NCI-H774 (cell line): Measurements from ENCODE around the gene ZNF580.

ENCODE experiments used
- DNase-seq: peaks from one replicate; lab custom pipeline; 2025; lab: John Stamatoyannopoulos, UW

ZNF580 gene

DNA sequence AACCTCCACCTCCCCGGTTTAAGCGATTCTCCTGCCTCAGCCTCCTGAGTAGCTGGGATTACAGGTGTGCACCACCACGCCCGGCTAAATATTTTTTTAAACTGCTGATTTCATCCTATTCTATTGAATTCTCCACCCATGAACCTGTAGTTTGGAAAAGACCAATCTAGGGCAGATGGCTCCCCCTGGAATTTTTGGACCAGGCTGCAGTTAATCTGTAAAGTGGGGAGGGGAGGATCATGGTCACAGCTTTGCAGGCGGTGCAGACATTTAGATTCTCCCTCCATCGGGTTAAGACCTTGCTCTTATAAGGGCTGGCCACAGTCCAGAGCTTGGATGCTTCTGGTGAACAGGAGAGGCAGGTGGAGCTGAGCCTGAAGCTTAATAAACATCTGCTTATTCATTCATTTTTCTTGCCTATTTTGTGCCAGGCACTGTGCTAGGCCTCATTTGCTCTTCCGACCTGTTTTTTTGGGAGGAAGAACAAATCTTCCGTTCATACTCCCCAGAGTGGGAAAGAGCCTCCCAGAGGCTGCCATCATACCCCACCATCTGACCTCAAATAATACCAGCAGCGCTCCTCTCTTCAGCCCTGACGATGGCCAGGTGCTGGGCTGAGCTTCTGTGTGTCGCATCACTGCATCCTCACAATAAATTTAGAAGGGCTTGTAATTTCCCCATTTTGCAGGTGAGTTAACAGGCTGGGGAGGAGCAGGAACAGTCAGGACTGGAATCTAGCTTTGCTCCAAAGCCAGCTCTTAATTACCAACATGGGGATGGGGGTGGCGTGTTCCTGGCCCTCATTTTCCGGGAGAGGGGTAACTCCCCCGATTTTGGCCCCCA is 6.3 kb downstream of the ZNF580 start:
- DNase-seq, result no peak

DNA sequence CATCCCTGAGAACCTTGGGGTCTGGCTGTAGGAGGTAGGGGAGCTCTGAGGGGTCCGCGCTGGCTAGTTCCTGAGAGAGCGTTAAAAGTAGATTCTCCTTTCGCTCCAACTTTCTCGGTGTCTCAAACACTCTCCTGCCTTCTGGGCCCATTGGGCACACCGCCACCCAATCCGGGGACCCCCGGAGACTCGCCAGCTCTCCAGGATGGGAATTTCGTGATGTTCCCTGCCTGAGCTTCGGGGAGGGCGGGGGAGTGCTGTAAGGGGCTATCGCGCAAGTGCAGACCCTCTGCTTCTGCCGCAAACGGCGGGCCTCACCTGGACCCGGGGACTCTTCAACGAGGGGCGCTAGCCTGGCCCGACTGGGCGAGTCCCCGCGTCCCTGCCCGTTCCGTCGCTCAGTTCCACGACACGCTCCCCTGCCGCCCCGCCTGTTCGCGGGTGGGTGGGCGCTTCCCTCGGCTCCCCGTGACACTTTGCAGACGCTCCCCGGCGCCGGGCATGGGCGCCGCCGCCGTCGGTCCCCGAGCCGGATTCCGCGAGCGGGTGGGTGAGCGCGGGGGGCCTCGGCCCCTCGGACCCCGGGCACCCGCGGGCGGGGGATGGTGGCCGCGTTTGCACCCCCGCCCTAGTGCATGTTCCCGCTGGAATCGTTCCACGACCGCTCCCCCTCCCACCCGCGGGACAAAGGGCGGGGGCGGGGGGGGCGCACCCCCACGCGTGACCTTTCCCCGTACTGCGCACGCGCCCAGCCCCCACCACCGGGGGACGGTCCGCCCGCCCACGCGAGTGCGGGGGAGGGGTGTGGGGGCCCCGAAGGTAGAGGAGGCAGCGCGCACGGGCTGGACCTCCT is 7.2 kb downstream of the ZNF580 start, which contains the start of gene CCDC106:
CCDC106 (plus strand) TSS at position 481 of the 853 bp plus-strand sequence. CDS start 835 bp downstream, outside the sequence.
- no peak for DNase-seq

DNA sequence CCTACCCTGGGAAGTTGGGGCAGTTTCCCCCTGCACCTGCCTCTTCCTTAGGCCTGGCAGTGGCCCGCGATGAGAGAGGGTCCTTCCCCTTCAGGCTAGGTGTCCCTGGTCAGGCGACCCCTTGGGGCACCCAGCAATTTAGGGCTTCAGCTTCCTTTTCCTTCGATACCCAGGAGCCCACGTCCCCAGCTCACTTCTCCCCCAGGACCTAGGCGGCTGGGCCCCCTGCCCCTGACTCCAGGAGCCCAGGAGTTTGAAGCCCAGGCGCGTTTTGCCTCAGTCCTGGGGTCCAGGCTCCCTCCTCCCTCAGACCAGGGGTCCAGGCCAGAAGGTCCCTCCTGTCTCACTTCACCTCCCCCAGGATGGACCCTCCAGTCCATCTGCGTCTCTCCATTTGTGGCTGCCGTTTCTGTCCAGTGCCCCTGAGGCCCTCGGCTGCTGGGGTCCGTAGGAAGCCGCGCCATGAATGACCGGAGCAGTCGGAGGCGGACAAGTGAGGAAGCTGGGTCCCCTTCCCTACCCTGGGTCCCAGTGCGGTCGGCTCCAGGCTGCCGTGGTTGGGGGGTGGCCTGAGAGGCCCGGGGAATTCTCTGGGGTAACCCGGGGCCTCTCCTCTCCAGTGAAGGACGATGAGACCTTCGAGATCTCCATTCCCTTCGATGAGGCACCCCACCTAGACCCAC is 7.9 kb downstream of the ZNF580 start:
- DNase-seq, result no peak

DNA sequence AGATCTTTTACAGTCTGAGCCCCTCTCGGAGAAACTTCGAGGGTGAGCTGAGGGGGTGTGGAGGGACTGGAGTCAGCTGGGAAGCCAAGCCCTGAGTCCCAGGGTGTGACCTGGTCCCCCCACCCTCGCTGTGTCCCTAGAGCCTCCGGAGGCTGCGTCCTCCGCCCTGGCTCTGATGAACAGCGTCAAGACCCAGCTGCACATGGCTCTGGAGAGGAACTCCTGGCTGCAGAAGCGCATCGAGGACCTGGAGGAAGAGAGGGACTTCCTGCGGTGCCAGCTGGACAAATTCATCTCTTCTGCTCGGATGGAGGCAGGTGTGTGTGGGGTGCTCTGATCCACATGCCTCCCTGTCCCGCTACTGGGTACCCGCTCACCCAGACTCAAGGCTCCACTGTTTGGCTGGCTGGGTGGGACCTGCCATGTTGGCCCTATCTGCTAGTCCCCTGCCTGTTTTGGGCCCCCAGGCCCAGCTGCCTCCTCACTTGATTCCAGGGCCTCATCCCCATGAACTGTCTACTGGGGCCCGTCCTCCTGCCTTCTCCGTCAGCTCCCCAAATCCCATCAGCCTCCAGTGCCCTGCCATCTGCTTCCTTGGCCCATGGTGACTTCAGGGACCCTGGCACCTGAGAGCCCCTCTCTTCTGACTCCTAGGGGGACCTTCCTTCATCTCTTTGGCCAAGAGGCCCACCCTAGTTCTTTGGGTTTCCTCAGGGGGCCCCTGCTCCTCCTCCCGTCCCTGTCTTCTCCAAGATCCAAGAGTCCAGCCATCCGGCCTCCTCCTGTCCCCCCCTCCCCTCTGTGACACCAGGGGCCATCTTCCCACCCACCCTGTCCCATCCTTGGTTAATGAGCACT is 8.7 kb downstream of the ZNF580 start:
- no peak for DNase-seq

DNA sequence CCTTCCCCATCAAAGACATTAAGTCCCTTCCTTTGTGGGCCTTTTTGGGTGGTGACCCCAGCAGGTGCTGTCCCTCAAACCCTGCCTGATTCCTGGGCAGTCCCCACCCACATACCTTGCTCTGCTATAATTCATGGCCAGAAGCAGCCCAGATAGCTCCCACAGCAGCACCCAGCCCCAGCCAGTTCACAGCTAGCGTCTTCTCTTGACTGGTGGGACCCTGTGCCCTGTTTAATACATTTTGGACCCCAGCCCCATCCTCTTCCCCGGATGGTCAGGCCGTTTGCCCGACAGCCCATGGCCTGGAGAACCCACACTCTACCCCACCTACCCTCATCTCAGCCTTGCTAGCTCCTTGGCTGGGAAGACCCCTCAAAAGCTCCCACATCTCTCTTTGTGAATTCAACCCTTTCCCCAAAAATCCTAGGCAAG is 9.3 kb downstream of the ZNF580 start:
- DNase-seq, result no peak

DNA sequence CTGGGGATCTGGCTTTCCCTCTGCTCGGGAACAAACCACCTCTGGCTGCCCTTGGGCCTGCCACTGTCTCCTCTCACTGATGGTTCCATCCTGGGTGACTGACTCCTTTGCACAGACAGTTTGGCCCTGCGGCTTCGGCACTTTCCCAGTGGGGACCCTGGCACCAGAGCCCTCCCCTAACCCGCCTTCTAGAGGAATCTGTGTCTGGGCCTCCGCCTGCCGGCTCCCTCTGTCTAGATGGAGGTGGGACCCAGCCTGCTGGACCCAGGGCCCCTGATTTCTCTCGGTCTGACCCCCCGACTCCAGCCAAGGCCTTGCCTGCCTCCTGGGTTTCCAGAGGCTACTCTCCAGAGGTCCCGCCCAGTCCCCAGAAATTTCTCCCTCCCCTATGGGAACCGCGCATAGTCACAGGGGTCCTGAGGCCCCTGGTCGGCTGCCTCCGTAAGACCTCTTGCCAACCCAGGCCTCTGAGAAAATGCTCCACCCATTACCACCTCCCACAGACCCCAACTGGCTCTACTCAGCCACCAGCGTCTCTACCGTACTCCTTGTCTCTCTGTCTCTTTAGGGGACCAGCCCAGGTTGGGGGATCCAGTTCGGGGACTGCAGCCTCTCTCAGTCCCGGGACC is 9.9 kb downstream of the ZNF580 start:
- DNase-seq, result no peak

DNA sequence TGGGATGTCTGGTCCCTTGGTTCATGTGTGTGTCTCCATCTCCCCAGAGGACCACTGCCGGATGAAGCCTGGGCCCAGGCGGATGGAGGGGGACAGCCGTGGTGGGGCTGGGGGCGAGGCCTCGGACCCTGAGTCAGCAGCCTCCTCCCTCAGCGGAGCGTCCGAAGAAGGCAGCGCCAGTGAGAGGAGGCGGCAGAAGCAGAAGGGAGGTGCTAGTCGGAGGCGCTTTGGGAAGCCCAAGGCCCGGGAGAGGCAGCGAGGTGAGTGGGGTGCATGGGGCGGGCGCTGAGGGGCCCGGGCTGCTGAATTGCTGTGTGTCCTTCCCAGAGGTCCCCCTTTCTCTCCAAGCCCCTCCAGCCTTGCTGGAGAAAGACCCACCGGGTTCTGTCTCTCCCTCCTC is 10.4 kb downstream of the ZNF580 start:
- DNase-seq, result no peak

DNA sequence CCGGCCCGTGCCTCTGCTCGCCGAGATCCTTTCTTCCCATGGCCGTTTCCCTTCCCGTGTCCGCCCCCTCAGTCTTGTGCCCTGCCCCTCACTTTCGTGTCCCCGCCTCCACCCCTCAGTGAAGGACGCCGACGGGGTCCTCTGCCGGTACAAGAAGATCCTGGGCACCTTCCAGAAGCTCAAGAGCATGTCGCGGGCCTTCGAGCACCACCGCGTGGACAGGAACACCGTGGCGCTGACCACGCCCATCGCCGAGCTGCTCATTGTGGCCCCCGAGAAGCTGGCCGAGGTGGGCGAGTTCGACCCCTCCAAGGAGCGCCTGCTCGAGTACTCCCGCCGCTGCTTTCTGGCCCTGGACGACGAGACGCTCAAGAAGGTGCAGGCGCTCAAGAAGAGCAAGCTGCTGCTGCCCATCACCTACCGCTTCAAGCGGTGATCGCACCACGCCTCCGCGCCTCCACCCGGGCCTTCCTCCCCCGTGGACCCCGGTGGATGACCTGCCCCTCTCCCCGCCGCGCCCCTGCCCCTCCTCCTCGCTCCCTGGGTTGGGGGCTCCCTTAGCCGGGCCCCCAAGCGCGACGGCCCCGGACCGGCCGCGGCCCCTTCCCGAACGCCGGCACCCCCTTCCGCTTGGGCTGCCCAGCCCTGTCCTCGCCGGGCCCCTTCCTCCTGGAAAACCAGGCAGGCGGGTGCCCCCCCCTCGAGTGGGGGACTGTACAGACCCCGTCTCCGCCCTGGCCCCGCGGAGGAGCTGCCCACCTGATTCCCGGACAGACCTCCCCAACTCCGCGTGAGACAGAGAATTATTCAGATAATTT is 11.7 kb downstream of the ZNF580 start:
- DNase-seq, result no peak

DNA sequence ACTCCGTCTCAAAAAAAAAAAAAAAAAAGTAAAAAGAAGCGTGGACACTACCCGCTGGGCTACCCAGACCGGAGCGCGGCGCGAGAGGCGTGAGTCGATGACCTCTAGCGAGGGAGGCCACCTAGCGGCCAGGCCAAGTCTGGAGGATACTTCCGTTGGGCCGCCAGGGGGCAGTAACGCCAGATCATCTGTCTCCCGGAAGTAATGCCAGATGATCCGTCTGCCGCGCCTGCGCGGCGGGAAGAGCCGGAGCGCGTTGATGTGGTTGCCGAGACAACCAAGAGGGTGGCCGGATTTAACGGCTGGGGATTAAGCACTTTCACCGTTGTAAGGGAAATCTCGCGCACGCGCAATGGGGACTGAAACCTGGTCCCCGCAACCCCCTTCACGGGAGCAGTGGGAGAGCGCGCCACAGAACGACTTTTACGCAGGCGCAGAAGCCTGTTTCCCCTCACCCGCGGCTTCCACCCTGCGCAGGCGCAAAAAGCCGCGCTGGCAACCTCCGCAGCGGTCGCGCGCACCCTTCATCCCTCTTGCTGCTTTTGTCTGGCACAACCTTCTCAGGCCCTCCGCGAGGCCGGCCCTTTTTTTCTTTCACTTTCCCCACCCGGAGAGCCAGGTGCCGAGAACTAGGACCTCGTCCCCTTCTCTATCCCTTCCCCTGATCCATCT is 13.0 kb downstream of the ZNF580 start:
- peak; percentile 96 for DNase-seq

DNA sequence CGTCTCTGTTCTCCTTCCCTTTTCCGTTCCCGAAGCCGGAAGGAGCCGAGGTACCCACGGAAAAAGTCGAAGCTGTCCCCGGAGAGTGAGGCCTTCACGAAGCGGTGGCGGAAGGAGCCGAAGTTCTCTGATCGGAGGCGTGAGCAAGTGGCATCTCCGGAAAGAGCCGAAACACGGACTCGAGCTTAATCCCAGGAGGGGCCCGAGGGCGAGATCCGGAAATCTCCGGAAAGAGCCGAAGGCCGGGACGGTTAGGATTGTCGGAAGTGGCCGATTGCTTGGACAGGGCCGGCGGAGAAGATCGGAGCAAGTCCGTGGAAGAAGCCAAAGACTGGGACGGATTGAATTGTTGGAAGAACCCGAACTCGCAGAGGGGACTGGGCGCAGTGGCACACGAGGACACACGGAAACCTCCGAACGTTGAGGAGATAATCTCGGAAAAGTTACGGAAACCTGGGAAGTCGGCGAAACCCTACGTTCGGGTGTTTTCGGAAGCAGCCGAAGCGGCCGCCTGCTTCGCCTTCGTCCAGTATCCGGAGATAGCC is 13.6 kb downstream of the ZNF580 start:
- peak; percentile 98 for DNase-seq

DNA sequence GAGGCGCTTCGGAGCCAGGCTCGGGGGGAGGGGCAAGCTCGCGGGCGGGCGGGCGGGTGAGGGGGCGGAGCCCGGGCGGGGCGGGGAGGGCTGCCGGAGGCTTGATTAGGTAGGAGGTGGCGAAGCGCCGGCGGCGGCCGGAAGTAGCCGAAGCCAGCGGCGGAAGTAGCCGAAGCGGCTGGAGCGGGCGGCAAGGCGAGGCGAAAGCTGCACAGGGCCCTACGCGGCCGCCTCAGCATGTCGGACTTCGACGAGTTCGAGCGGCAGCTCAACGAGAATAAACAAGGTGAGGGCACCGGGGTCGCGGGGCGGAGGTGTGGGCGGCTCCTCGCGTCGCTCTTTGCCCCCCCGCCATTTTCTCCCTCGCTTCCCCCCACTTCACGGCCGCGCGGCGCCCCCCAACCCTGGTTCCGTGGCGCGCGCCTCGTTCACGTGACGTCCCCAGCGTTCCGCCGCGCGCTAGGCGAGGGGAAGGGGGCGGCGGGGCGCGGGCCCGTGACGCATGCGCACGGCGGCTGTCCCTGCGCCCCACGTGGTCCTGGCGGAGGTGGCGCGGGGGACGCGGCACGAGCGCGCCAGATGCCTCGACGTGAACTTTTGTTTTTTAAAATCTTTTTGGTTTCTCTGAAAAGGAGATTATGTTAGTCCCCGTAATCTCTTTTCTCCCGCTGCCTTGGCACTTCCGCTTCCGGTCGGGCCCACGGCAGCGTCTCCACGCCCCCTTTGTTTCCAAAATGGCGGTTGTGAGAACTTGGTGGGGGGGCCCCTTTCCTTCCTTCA is 14.3 kb downstream of the ZNF580 start, which contains the start of gene U2AF2:
U2AF2 (plus strand) TSS at position 168 of the 780 bp plus-strand sequence; CDS start at position 238, 70 bp downstream.
- DNase-seq, result peak; percentile 88

DNA sequence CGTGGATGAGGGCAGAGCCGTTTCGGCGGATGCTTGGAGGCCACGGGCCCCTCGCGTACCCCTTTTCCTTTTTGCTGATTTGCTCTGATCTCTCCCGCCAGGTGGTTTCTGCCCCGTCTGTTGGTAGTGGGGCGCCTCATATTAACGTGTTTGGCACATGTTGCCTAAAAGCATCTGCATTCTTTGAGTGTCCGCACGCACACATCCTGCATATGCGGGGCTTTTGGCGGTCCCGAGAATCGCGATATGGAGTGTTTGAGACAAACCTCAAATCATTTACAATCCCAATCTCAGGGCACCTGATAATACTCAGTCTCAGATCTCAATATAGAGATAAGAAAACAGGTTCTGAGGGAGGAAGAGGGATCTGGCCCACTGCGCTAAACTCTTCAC is 14.8 kb downstream of the ZNF580 start:
- no peak for DNase-seq

DNA sequence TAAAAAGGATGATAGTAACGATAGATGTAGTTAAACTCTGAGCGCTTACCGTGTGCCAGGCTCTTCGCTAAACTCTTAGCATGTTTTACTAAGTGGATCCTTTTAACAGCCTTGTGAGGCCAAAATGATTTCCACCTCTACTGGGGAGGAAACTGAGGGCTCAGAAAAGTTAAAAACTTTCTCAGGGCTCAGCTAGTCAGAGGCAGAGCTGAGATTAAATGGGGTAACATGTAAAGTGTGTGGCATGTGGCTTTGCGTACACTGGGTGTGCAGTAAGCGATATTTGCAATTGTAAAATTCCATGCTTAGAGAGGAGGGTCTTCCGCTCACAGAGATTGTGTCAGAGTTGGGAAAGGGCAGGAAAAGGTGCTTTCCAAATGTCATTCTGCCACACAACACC is 15.8 kb downstream of the ZNF580 start:
- DNase-seq, result no peak

DNA sequence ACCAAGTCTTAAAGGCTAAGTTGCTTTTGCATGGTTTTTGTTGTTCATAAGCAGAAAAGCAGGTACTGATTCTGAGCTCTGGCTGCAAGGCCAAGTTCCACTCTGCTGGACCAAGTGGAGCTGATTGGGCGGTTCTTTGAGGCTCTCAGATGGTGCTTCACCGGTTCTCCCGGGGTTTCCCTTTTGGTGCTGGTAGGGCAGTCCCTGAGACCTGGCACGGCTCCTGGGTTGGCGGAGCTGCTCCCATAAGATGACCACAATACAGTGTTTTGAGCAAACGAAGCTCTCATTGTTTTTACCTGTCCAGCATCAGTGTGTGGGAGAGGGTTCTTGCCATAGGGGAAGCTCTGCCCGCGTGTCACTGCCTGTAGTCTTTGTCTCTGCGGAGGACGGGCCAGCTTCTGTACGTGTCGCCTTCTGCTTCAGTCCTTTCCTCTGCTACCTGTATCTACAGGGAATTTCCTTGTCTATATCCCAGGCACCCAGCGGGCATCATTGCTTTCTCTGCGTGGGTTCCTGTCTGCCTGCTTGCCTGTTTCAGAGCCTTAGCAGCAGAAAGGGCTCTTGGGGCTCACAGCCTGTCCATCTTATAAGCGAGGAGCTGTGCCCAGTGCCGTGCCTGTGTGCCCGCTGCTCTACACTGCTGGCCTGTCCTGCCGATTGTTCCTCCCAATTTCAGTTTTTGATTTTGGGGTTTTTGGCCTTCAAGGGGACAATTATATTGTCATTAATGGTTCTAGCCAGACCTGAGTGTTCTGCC is 16.4 kb downstream of the ZNF580 start:
- no peak for DNase-seq

DNA sequence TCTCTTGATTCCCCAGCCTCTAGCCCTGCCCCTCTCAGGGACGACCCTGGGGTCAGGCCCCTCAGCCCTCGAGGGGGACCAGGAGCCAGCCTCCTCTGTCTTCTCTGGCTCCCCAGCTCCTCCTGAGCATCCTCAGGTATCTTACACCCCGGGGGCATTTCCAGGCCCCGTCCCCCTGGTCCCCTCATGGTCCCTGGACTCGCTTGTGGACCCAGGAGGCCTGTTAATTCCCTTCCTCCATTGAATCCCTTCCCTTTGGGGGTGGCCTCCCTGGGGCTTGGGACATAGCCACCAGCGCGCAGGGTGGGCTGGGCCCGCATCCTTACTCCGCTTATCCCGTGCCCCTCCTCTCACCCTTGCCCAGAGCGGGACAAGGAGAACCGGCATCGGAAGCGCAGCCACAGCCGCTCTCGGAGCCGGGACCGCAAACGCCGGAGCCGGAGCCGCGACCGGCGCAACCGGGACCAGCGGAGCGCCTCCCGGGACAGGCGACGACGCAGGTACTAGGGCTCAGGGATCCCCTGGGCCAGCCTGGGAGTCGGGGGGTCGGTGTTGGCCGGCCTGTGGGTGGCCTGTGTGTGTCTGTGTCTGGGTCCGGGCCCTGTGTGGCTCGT is 18.2 kb downstream of the ZNF580 start:
- no peak for DNase-seq

DNA sequence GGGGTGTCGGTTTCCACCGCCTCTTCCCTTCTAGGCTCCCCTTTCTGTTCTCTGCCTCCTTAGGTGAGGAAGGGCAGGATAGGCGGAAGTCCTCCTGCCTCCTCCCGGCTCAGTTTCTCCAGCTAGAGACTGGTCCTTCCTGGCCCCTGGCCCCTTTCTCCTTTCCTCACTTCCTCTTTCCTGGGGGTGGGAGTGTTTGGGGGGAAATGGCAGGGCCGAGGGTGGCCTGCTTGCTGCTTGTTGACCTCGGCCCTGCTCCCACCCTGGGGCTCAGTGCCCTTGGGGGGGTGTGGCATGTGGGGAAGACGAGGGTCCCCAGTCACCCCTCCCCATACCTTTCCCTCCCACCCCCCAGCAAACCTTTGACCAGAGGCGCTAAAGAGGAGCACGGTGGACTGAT is 19.0 kb downstream of the ZNF580 start:
- DNase-seq, result no peak

DNA sequence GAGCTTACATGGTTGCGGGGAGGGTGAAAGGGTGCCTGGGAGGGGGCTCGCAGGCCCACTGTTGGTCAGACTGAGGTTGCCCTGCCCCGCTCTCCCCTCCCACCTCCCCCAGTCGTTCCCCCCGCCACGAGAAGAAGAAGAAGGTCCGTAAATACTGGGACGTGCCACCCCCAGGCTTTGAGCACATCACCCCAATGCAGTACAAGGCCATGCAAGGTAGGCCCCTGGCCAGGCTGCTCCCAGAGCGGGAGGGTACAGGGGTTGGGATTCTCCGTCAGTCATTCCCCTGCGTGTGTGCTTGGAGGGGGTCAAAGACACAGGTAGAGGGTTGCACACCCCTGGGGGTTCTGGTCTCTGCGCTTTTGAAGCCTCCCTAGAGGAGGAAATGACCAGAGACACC is 19.6 kb downstream of the ZNF580 start:
- no peak for DNase-seq
